Gastrocnemius medialis (tissue), 4 donors: ENCODE results near the gene GPC4. TPM values are rescaled to one million over a fixed set of nuclear protein-coding genes. Genes with fewer than 3 reads are reported as not detected.

Experiments used
- ATAC-seq, 2 donors: fragments of 150-250 bp; one replicate each; pipeline ENCODE4 v1.9.1; 2016
- DNase-seq, 2 donors: peaks; one replicate each; pipeline ENCODE4 v3.0.0-alpha.2; 2019
- H3K27ac ChIP-seq, 4 donors: fragments of 200-600 bp; sonication (generic); 1 replicate in 1 of 4; 2 replicates in 3 of 4; pipeline ENCODE4 v1.5.1; 2016 to 2018; ENCODE audit warnings: mild to moderate bottlenecking in 2 of 4, moderate library complexity in 1 of 4
- H3K27me3 ChIP-seq, 3 donors: fragments of 200-600 bp; sonication (generic) in 2 of 3; 1 replicate in 1 of 3; 2 replicates in 2 of 3; pipeline versions ENCODE4 v1.5.1 to v1.6.0; 2016 to 2019; ENCODE audit warnings: mild to moderate bottlenecking in 1 of 3, moderate library complexity in 1 of 3
- H3K36me3 ChIP-seq, 2 donors: fragments of 200-600 bp; sonication (generic) in 1 of 2; one replicate each; pipeline ENCODE4 v1.5.1; 2017 to 2018
- H3K4me1 ChIP-seq, 2 donors: fragments of 200-600 bp; sonication (generic) in 1 of 2; one replicate each; pipeline ENCODE4 v1.5.1; 2016 to 2017; ENCODE audit warnings: mild to moderate bottlenecking in 2 of 2
- H3K4me3 ChIP-seq, 4 donors: fragments of 200-600 bp; sonication (generic) in 3 of 4; 1 replicate in 1 of 4; 2 replicates in 3 of 4; pipeline ENCODE4 v1.5.1; 2016 to 2019; ENCODE audit warnings: mild to moderate bottlenecking in 2 of 4
- H3K9me3 ChIP-seq, 3 donors: fragments of 200-600 bp; sonication (generic) in 2 of 3; 1 replicate in 1 of 3; 2 replicates in 2 of 3; pipeline ENCODE4 v1.5.1; 2016 to 2019
- CTCF ChIP-seq, 5 experiments: fragments of 450-650 bp in 3 of 5; fragments of 200-600 bp in 2 of 5; sonication (generic) in 2 of 5; IDR thresholded peaks in 4 of 5; conservative IDR thresholded peaks in 1 of 5; 1 replicate in 4 of 5; 2 replicates in 1 of 5; pipeline ENCODE4 v1.5.1; 2016 to 2019; ENCODE audit warnings: antibody characterized with exemption in 5 of 5, mild to moderate bottlenecking in 3 of 5, moderate library complexity in 3 of 5
- POLR2A ChIP-seq, 2 donors: fragments of 450-650 bp; IDR thresholded peaks; one replicate each; pipeline ENCODE4 v1.6.1; 2017; ENCODE audit warnings: antibody characterized with exemption in 2 of 2, mild to moderate bottlenecking in 2 of 2, moderate library complexity in 2 of 2
- in situ Hi-C, 4 donors: fragments of 200-750 bp; cut with MboI; loops; one replicate each; pipeline versions ENCODE4 v1.15.0 to v1.8.0; 2017; ENCODE audit warnings: low sequenced_read_pairs in 4 of 4
- intact Hi-C: fragments of 100-400 bp; cut with DNase I; formaldehyde crosslinking; loops from one replicate; pipeline ENCODE4 v1.15.1; 2023; ENCODE audit warnings: low total_unique reads
- total RNA-seq, 4 donors: library from RNA; depleted of rRNA; stranded (reverse); fragments of >200 nt; gene quantifications; one replicate each; pipeline versions ENCODE4 v1.1.0 to v1.2.3, GENCODE V29; 2016

The GPC4 gene
- total RNA-seq, 4 donors from 2014 or later, result 3.1 to 14.9 (median 9.6) TPM

GRCh38 chrX:133391111-133391510 is 24.2 kb downstream of the GPC4 start:
- ATAC-seq, result no peak
- no peaks in the 10 kb centered on the region for H3K36me3 ChIP-seq
- no peak for DNase-seq
- in situ Hi-C loops, result no loop called here
- intact Hi-C loops, result no loop called here
- H3K9me3 ChIP-seq, result no peaks in the 10 kb centered on the region
- H3K27me3 ChIP-seq, result no peaks in the 10 kb centered on the region
- H3K4me1 ChIP-seq, result no peaks in the 10 kb centered on the region
- no peak overlapping the region for H3K4me3 ChIP-seq
- TF ChIP-seq CTCF (IDR thresholded peaks at IDR 0.05 in 4 of 5, conservative IDR thresholded peaks at IDR 0.05 in 1 of 5) (no peak), POLR2A (IDR thresholded peaks at IDR 0.05) (no peak)
- no peak overlapping the region for H3K27ac ChIP-seq

GRCh38 chrX:133390676-133391075 is 24.6 kb downstream of the GPC4 start:
- Histone ChIP-seq H3K4me3 (no peak overlapping the region), H3K36me3 (no peaks in the 10 kb centered on the region), H3K27me3 (no peaks in the 10 kb centered on the region), H3K9me3 (no peaks in the 10 kb centered on the region), H3K4me1 (no peaks in the 10 kb centered on the region), H3K27ac (no peak overlapping the region)
- ATAC-seq, result no peak
- DNase-seq, result no peak
- TF ChIP-seq CTCF (IDR thresholded peaks at IDR 0.05 in 4 of 5, conservative IDR thresholded peaks at IDR 0.05 in 1 of 5) (no peak), POLR2A (IDR thresholded peaks at IDR 0.05) (no peak)
- intact Hi-C loops (no loop called here), in situ Hi-C loops (no loop called here)

GRCh38 chrX:133389975-133390374 is 25.3 kb downstream of the GPC4 start:
- no peak for ATAC-seq
- intact Hi-C loops, result no loop called here
- TF ChIP-seq POLR2A (IDR thresholded peaks at IDR 0.05), result no peak
- no peak for TF ChIP-seq CTCF (IDR thresholded peaks at IDR 0.05 in 4 of 5, conservative IDR thresholded peaks at IDR 0.05 in 1 of 5)
- Histone ChIP-seq H3K36me3 (no peaks in the 10 kb centered on the region), H3K9me3 (no peaks in the 10 kb centered on the region), H3K27ac (no peak overlapping the region), H3K4me1 (no peaks in the 10 kb centered on the region), H3K4me3 (no peak overlapping the region), H3K27me3 (no peaks in the 10 kb centered on the region)
- no peak for DNase-seq
- in situ Hi-C loops, result no loop called here

GRCh38 chrX:133384454-133384853 is 30.8 kb downstream of the GPC4 start:
- Histone ChIP-seq H3K36me3 (no peaks in the 10 kb centered on the region), H3K27ac (no peak overlapping the region), H3K27me3 (no peaks in the 10 kb centered on the region), H3K4me1 (no peaks in the 10 kb centered on the region), H3K4me3 (no peak overlapping the region), H3K9me3 (no peaks in the 10 kb centered on the region)
- intact Hi-C loops (no loop called here), in situ Hi-C loops (no loop called here)
- DNase-seq, result no peak
- ATAC-seq, result no peak
- TF ChIP-seq CTCF (IDR thresholded peaks at IDR 0.05 in 4 of 5, conservative IDR thresholded peaks at IDR 0.05 in 1 of 5) (no peak), POLR2A (IDR thresholded peaks at IDR 0.05) (no peak)
